Caco-2 (cell line): Measurements from ENCODE around the gene NFATC2. TPM values are rescaled to one million over a fixed set of nuclear protein-coding genes. Genes with fewer than 3 reads are reported as not detected.

Experiments used
- BruUV-seq: library from RNA; stranded (reverse); fragments of 400-500 nt; replicated peaks from 2 replicates; lab custom pipeline; 2021; lab: Mats Ljungman, UMichigan
- CTCF ChIA-PET: fragments of 300-600 bp; sonication (Branson Sonifier 250); formaldehyde crosslinking; loops from one replicate; lab custom pipeline; 2022; ENCODE audit warnings: antibody characterized with exemption; lab: Charles Lee
- POLR2A ChIA-PET: fragments of 300-600 bp; sonication (Branson Sonifier 250); formaldehyde crosslinking; loops from one replicate; lab custom pipeline; 2022; ENCODE audit warnings: antibody characterized with exemption; lab: Charles Lee
- DNase-seq, 2 experiments: peaks; one replicate each; pipeline versions ENCODE4 v3.0.0 to v3.0.0-alpha.2; 2020 to 2022
- H3K27me3 ChIP-seq: replicated peaks from 2 replicates; pipeline ENCODE4 v1.6.0; 2011; ENCODE audit warnings: low read length; ENCODE audit not compliant: control insufficient read depth, insufficient read depth
- H3K36me3 ChIP-seq: 2 replicates; pipeline ENCODE4 v1.5.1; 2011; ENCODE audit warnings: low read length; ENCODE audit not compliant: control insufficient read depth, insufficient read depth
- H3K4me1 ChIP-seq: fragments of 250-450 bp; sonication (Bioruptor Pico); 2 replicates; pipeline ENCODE4 v1.5.1; 2020; ENCODE audit warnings: mild to moderate bottlenecking
- H3K4me3 ChIP-seq: 2 replicates; pipeline ENCODE4 v1.5.1; 2011; ENCODE audit warnings: low read depth, mild to moderate bottlenecking, control low read depth, low read length
- H3K9me3 ChIP-seq: fragments of 250-450 bp; sonication (Bioruptor Pico); 2 replicates; pipeline ENCODE4 v1.5.1; 2020; ENCODE audit warnings: mild to moderate bottlenecking, moderate library complexity
- H3K27ac Mint-ChIP-seq: one replicate; pipeline ENCODE4 v1.8.0; 2022; ENCODE audit warnings: mixed read lengths; ENCODE audit not compliant: unreplicated experiment
- H3K27me3 Mint-ChIP-seq: one replicate; pipeline ENCODE4 v1.8.0; 2022; ENCODE audit warnings: mixed read lengths; ENCODE audit not compliant: insufficient read depth, unreplicated experiment
- H3K36me3 Mint-ChIP-seq: one replicate; pipeline ENCODE4 v1.8.0; 2022; ENCODE audit warnings: mild to moderate bottlenecking, mixed read lengths; ENCODE audit not compliant: insufficient read depth, unreplicated experiment
- H3K4me1 Mint-ChIP-seq: one replicate; pipeline ENCODE4 v1.8.0; 2022; ENCODE audit warnings: low read depth, mixed read lengths; ENCODE audit not compliant: unreplicated experiment
- H3K4me3 Mint-ChIP-seq: one replicate; pipeline ENCODE4 v1.8.0; 2022; ENCODE audit warnings: mild to moderate bottlenecking, moderate library complexity, mixed read lengths; ENCODE audit not compliant: unreplicated experiment
- H3K9me3 Mint-ChIP-seq: one replicate; pipeline ENCODE4 v1.8.0; 2022; ENCODE audit warnings: mixed read lengths; ENCODE audit not compliant: unreplicated experiment
- intact Hi-C: fragments of 100-400 bp; cut with micrococcal nuclease; formaldehyde crosslinking; loops from one replicate; pipeline ENCODE4 v1.10.0; 2022; ENCODE audit not compliant: unreplicated experiment
- total RNA-seq: library from RNA; stranded (reverse); gene quantifications from 2 replicates; pipeline ENCODE4 v1.2.3, GENCODE V29; 2022
- TF ChIP-seq, protein P1 (sequence below), 2 experiments: fragments of 200-600 bp in 1 of 2; IDR thresholded peaks; 1 replicate in 1 of 2; 2 replicates in 1 of 2; pipeline versions ENCODE4 v1.5.1 to v1.8.0; 2011 to 2022; ENCODE audit warnings: antibody characterized with exemption in 1 of 2, control low read depth in 1 of 2, inconsistent platforms in 1 of 2, low read depth in 1 of 2, low read length in 1 of 2, mild to moderate bottlenecking in 1 of 2, moderate library complexity in 1 of 2; ENCODE audit not compliant: insufficient read depth in 1 of 2, severe bottlenecking in 1 of 2, unreplicated experiment in 1 of 2

Gene NFATC2
- total RNA-seq, 1 experiment from 2014 or later = 20.8 TPM

GRCh38 chr20:51531141-51531710 lies 11.3 kb downstream of the NFATC2 start:
- peaks cover 68% of the 10 kb centered on the region for H3K4me1 Mint-ChIP-seq
- DNase-seq = peak in 1 of 2 experiments; percentile 33
- H3K4me1 ChIP-seq = peaks cover 86% of the 10 kb centered on the region
- BruUV-seq = no TSS peak
- no peaks in the 10 kb centered on the region for H3K9me3 Mint-ChIP-seq
- H3K27me3 Mint-ChIP-seq = no peaks in the 10 kb centered on the region
- intact Hi-C loops = no loop called here
- no peaks in the 10 kb centered on the region for H3K27me3 ChIP-seq
- no peak overlapping the region for H3K4me3 ChIP-seq
- no peaks in the 10 kb centered on the region for H3K9me3 ChIP-seq
- peak overlapping the region; percentile 1 for H3K4me3 Mint-ChIP-seq
- H3K36me3 ChIP-seq = peaks cover 3% of the 10 kb centered on the region; the same call in 1 of the 2 replicates
- ChIA-PET POLR2A (no interaction called here), CTCF (no interaction called here)
- peak overlapping the region; percentile 59 for H3K27ac Mint-ChIP-seq
- TF ChIP-seq, protein P1, sequence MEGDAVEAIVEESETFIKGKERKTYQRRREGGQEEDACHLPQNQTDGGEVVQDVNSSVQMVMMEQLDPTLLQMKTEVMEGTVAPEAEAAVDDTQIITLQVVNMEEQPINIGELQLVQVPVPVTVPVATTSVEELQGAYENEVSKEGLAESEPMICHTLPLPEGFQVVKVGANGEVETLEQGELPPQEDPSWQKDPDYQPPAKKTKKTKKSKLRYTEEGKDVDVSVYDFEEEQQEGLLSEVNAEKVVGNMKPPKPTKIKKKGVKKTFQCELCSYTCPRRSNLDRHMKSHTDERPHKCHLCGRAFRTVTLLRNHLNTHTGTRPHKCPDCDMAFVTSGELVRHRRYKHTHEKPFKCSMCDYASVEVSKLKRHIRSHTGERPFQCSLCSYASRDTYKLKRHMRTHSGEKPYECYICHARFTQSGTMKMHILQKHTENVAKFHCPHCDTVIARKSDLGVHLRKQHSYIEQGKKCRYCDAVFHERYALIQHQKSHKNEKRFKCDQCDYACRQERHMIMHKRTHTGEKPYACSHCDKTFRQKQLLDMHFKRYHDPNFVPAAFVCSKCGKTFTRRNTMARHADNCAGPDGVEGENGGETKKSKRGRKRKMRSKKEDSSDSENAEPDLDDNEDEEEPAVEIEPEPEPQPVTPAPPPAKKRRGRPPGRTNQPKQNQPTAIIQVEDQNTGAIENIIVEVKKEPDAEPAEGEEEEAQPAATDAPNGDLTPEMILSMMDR (IDR thresholded peaks at IDR 0.05; ENCODE audit: insufficient read depth in 1 of 2, low read depth in 1 of 2, low read length in 1 of 2, severe bottlenecking in 1 of 2, unreplicated experiment in 1 of 2) = no peak
- peaks cover 10% of the 10 kb centered on the region for H3K36me3 Mint-ChIP-seq

DNA sequence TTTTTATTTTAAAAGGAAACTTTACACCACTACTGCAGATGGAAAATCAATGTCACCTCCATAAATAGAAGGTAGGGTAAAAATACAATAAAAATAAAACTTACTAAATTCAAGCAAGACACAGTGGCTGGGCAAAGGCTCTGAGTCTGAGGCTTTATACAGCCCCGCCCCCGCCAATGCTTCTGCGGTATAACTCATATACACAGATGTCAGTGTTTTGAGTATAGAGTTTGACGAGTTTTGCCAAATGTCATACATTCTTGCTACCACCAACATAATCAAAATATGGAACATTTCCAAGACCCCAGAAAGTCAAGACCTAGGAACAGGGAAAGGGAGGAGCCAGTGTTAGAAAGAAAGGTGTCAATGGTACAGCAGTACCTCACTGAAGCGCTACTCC lies 12.8 kb downstream of the NFATC2 start:
- no TSS peak for BruUV-seq
- peaks cover 11% of the 10 kb centered on the region for H3K36me3 Mint-ChIP-seq
- peak overlapping the region; percentile 71 for H3K4me3 Mint-ChIP-seq
- ChIA-PET CTCF (interaction anchor here (0.9 to 1.9 kb wide), 2 partner anchors 12 to 69 kb away, joined by 3 to 10 read pairs; partner anchors contain the start of gene NFATC2), POLR2A (interaction anchor here (0.6 kb wide), 1 partner anchor 13 kb away, joined by 4 read pairs; the partner anchor contains the start of gene NFATC2)
- DNase-seq = peak in 1 of 2 experiments; percentile 35
- intact Hi-C loops = loop anchor here (1.0 to 2.0 kb wide), 3 partner anchors 12 to 157 kb away; no protein-coding TSS in a partner anchor
- no peaks in the 10 kb centered on the region for H3K9me3 Mint-ChIP-seq
- no peaks in the 10 kb centered on the region for H3K27me3 Mint-ChIP-seq
- H3K27me3 ChIP-seq = no peaks in the 10 kb centered on the region
- peaks cover 56% of the 10 kb centered on the region for H3K4me1 Mint-ChIP-seq
- peak overlapping the region; percentile 59 for H3K27ac Mint-ChIP-seq
- peaks cover 3% of the 10 kb centered on the region; the same call in 1 of the 2 replicates for H3K36me3 ChIP-seq
- peaks cover 76% of the 10 kb centered on the region for H3K4me1 ChIP-seq
- TF ChIP-seq, protein P1 (IDR thresholded peaks at IDR 0.05; ENCODE audit: insufficient read depth in 1 of 2, low read depth in 1 of 2, low read length in 1 of 2, severe bottlenecking in 1 of 2, unreplicated experiment in 1 of 2) = no peak
- H3K9me3 ChIP-seq = no peaks in the 10 kb centered on the region
- H3K4me3 ChIP-seq = no peak overlapping the region

DNA sequence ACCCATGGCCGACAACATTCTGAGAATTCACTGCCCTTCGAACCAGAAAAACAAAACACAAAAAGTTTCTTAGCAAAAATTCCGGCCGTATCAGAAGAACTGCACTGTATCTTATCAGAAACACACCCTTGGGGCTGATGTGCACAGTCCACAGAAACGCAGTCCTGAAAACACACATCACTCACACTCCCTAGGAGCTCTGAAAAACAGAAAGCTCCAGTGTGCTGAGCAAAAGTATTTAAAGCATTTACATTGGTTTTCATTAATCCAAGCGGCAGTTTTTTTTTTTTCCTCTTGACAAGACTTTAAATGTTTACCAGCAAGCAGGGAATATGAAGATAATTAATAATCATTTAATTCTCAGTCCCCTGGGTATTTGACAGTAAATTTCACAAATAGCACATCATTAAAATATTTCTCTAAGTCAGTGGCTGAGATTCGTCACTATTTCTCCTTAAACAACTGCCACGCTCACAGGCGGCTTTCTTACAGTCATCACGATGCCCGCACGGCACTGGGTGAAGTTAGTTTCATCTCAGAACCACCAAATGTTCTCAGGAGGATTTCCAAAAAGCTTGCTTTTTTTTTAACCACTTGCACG lies 13.3 kb downstream of the NFATC2 start:
- peak overlapping the region; percentile 59 for H3K27ac Mint-ChIP-seq
- Histone ChIP-seq H3K36me3 (peaks cover 3% of the 10 kb centered on the region; the same call in 1 of the 2 replicates), H3K4me3 (0 out of 2 replicates have a peak overlapping the region, but pooled peaks have one; percentile 6), H3K27me3 (no peaks in the 10 kb centered on the region), H3K9me3 (no peaks in the 10 kb centered on the region), H3K4me1 (peaks cover 73% of the 10 kb centered on the region)
- peaks cover 55% of the 10 kb centered on the region for H3K4me1 Mint-ChIP-seq
- no peaks in the 10 kb centered on the region for H3K9me3 Mint-ChIP-seq
- TF ChIP-seq, protein P1 (IDR thresholded peaks at IDR 0.05; ENCODE audit: insufficient read depth in 1 of 2, low read depth in 1 of 2, low read length in 1 of 2, severe bottlenecking in 1 of 2, unreplicated experiment in 1 of 2) = no peak
- intact Hi-C loops = loop anchor here (1.0 to 2.0 kb wide), 3 partner anchors 12 to 157 kb away; no protein-coding TSS in a partner anchor
- H3K27me3 Mint-ChIP-seq = no peaks in the 10 kb centered on the region
- BruUV-seq = no TSS peak
- ChIA-PET CTCF (interaction anchor here (0.9 to 1.9 kb wide), 2 partner anchors 13 to 68 kb away, joined by 3 to 10 read pairs; partner anchors contain the start of gene NFATC2), POLR2A (interaction anchor here (0.6 kb wide), 1 partner anchor 13 kb away, joined by 4 read pairs; the partner anchor contains the start of gene NFATC2)
- H3K4me3 Mint-ChIP-seq = peak overlapping the region; percentile 71
- DNase-seq = peak; percentile 78 to 86
- peaks cover 16% of the 10 kb centered on the region for H3K36me3 Mint-ChIP-seq
